HEK293T (cell line): ENCODE data around the gene CASR.

Source experiments
- CTCF ChIA-PET: fragments of 350-600 bp; formaldehyde crosslinking; extraction: SDS; loops from one replicate; lab custom pipeline; 2021; ENCODE audit warnings: antibody characterized with exemption, inconsistent platforms; lab: Yijun Ruan, JAX
- POLR2A ChIA-PET: fragments of 350-600 bp; formaldehyde crosslinking; extraction: SDS; loops from one replicate; lab custom pipeline; 2020; ENCODE audit warnings: antibody characterized with exemption, inconsistent platforms; lab: Yijun Ruan, JAX
- DNase-seq: peaks from one replicate; pipeline ENCODE4 v3.0.0; 2012; ENCODE audit warnings: mixed read lengths; ENCODE audit errors: extremely low spot score
- ARNT ChIP-seq: fragments of 450-650 bp; IDR thresholded peaks from 2 replicates; pipeline ENCODE4 v1.6.1; 2017; ENCODE audit warnings: mild to moderate bottlenecking
- BHLHE40 ChIP-seq: fragments of 450-650 bp; IDR thresholded peaks from 2 replicates; pipeline ENCODE4 v1.6.1; 2016; ENCODE audit warnings: mild to moderate bottlenecking, moderate library complexity, borderline replicate concordance
- CTBP1 ChIP-seq: fragments of 450-650 bp; IDR thresholded peaks from 2 replicates; pipeline ENCODE4 v1.6.1; 2016; ENCODE audit warnings: borderline replicate concordance
- ELF4 ChIP-seq: fragments of 450-650 bp; IDR thresholded peaks from 2 replicates; pipeline ENCODE4 v1.6.1; 2017; ENCODE audit warnings: antibody characterized with exemption
- FOXA1 ChIP-seq: fragments of 450-650 bp; IDR thresholded peaks from 2 replicates; pipeline ENCODE4 v1.6.1; 2016; ENCODE audit warnings: mild to moderate bottlenecking
- FOXK2 ChIP-seq: fragments of 450-650 bp; IDR thresholded peaks from 2 replicates; pipeline ENCODE4 v1.6.1; 2016; ENCODE audit warnings: mild to moderate bottlenecking
- FOXM1 ChIP-seq: fragments of 450-650 bp; IDR thresholded peaks from 2 replicates; pipeline ENCODE4 v1.6.1; 2017; ENCODE audit warnings: mild to moderate bottlenecking, borderline replicate concordance
- HDGF ChIP-seq: fragments of 450-650 bp; IDR thresholded peaks from 2 replicates; pipeline ENCODE4 v1.6.1; 2017; ENCODE audit warnings: antibody characterized with exemption, borderline replicate concordance
- L3MBTL2 ChIP-seq: fragments of 450-650 bp; conservative IDR thresholded peaks from 2 replicates; pipeline ENCODE4 v1.6.1; 2016; ENCODE audit warnings: mild to moderate bottlenecking
- LEF1 ChIP-seq: fragments of 450-650 bp; IDR thresholded peaks from 2 replicates; pipeline ENCODE4 v1.6.1; 2017; ENCODE audit warnings: mild to moderate bottlenecking, borderline replicate concordance
- NFRKB ChIP-seq: fragments of 450-650 bp; IDR thresholded peaks from 2 replicates; pipeline ENCODE4 v1.6.1; 2016; ENCODE audit warnings: mild to moderate bottlenecking, moderate library complexity
- SP1 ChIP-seq: fragments of 450-650 bp; IDR thresholded peaks from 2 replicates; pipeline ENCODE4 v1.6.1; 2017
- SUZ12 ChIP-seq: fragments of 450-650 bp; IDR thresholded peaks from 2 replicates; pipeline ENCODE4 v1.6.1; 2016; ENCODE audit warnings: mild to moderate bottlenecking
- TARDBP ChIP-seq: fragments of 450-650 bp; IDR thresholded peaks from 2 replicates; pipeline ENCODE4 v1.6.1; 2016
- ZNF384 ChIP-seq: fragments of 450-650 bp; IDR thresholded peaks from 2 replicates; pipeline ENCODE4 v1.6.1; 2016
- TF ChIP-seq, protein P1 (sequence below): fragments of 450-650 bp; IDR thresholded peaks from 2 replicates; pipeline ENCODE4 v1.6.1; 2016

Gene CASR

DNA sequence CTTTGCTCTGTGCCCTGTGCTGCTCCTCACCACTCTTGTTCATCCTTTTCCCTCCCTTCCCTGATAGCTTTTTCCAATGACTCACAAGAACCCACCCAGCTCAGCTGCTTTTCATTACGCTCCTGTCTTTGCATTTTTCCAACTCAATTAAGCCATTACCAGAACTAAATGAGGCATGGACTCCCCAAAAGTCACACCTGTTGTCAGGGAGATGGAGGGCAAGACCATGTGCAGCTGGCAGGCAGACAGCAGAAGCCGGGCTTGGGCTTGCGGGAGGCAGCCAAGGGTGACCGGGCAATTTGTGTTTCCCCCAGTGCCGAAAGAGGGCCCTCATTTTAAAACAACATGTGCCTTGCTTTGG, 64.3 kb downstream of the CASR start:
- CTCF ChIA-PET: no interaction called here
- TF ChIP-seq L3MBTL2 (no peak), NFRKB (no peak), CTBP1 (no peak), HDGF (no peak), FOXM1 (no peak), ZNF384 (no peak), SUZ12 (no peak), ARNT (no peak)
- no peak for DNase-seq
- POLR2A ChIA-PET: no interaction called here

DNA sequence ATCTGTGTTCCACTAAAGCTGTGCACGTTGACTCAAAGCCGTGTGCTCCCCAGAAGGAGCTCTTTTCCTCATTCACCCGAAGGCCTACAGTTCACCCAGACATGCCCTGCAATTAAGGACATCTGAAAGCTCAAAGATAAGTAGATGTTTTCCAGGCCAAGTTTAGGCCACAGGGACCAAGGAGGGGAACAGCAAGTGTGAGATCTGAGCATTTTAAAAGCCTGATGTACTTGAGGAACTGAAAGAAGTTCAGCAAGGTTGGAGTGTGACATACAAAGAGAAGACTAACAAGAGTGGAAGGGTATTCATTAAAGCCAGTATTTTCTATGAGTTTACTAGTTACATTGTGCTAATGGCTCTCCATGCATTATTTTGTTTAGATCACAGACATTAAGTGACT, 68.0 kb downstream of the CASR start:
- TF ChIP-seq L3MBTL2: no peak
- no peak for TF ChIP-seq FOXK2
- TF ChIP-seq, protein P1, sequence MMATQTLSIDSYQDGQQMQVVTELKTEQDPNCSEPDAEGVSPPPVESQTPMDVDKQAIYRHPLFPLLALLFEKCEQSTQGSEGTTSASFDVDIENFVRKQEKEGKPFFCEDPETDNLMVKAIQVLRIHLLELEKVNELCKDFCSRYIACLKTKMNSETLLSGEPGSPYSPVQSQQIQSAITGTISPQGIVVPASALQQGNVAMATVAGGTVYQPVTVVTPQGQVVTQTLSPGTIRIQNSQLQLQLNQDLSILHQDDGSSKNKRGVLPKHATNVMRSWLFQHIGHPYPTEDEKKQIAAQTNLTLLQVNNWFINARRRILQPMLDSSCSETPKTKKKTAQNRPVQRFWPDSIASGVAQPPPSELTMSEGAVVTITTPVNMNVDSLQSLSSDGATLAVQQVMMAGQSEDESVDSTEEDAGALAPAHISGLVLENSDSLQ: no peak
- no peak for TF ChIP-seq SUZ12
- TF ChIP-seq HDGF: no peak
- no peak for TF ChIP-seq ELF4
- TF ChIP-seq TARDBP: no peak
- no peak for TF ChIP-seq FOXA1
- TF ChIP-seq LEF1: no peak
- no peak for TF ChIP-seq NFRKB
- no peak for TF ChIP-seq ZNF384
- TF ChIP-seq BHLHE40: no peak
- TF ChIP-seq ARNT: no peak
- TF ChIP-seq SP1: no peak
- TF ChIP-seq FOXM1: no peak
- no peak for TF ChIP-seq CTBP1
- CTCF ChIA-PET: no interaction called here
- no peak for DNase-seq
- POLR2A ChIA-PET: no interaction called here

DNA sequence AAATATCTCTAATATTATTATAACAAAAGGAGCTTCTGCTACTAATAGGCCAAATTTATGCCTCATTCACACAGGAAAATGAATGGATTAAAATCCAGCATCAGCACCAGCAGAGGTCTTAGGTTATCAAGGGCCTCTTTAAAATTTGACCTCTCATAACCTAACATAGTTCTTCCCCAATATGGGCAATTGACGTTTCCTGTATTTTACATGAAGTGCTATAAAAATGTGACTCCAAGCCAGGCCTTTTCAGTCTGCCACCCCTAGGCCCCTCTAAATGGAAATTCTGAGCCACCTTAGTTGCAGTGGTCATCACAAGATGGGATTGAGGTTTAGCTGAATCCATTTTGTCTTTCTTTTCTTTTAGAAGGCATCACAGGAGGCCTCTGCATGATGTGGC, 70.1 kb downstream of the CASR start:
- TF ChIP-seq FOXM1 (no peak), CTBP1 (no peak), TARDBP (no peak), NFRKB (no peak), ELF4 (no peak), ARNT (no peak), FOXA1 (no peak), HDGF (no peak), FOXK2 (no peak), SUZ12 (no peak)
- CTCF ChIA-PET: no interaction called here
- no peak for DNase-seq
- POLR2A ChIA-PET: no interaction called here

DNA sequence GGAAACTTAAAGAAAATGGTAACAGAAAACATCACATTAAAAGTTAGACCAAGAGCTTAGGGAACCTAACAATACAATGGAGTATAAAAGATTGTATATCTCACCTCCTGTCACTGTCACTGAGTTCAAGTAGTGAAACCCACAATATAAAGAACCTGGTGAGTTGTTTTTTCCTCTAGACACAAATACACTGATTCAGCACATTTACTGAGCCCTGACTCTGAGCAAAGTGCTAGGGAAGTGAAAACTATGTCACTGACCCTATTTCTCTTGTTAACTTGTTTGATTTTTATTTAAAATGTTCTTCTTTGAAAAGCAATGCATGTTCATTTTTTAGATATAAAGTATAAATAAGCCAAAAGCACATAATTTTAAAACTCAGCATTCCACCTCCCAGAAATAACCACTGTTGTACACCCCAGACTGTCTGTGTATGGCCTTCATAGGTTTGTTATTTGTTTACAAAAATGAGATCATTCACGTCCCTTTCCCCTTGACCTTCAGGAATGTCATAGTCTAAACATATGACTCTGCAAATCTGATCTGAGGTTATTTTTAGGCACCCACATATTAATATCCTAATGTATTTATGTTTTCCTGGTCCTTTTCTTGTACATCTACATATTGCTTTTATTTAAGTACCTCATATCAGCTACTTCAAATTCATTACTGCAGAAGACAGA, 72.4 kb downstream of the CASR start:
- ChIA-PET CTCF (no interaction called here), POLR2A (interaction anchor here (0.7 kb wide), 1 partner anchor 128 kb away, joined by 3 read pairs; the partner anchor contains the start of gene FAM162A)
- no peak for TF ChIP-seq CTBP1
- TF ChIP-seq FOXA1: no peak
- no peak for TF ChIP-seq SUZ12
- TF ChIP-seq ELF4: no peak
- no peak for TF ChIP-seq LEF1
- no peak for TF ChIP-seq FOXK2
- TF ChIP-seq TARDBP: no peak
- no peak for TF ChIP-seq SP1
- no peak for TF ChIP-seq ZNF384
- TF ChIP-seq ARNT: no peak
- no peak for TF ChIP-seq FOXM1
- no peak for TF ChIP-seq L3MBTL2
- no peak for TF ChIP-seq BHLHE40
- no peak for TF ChIP-seq NFRKB
- DNase-seq: no peak

DNA sequence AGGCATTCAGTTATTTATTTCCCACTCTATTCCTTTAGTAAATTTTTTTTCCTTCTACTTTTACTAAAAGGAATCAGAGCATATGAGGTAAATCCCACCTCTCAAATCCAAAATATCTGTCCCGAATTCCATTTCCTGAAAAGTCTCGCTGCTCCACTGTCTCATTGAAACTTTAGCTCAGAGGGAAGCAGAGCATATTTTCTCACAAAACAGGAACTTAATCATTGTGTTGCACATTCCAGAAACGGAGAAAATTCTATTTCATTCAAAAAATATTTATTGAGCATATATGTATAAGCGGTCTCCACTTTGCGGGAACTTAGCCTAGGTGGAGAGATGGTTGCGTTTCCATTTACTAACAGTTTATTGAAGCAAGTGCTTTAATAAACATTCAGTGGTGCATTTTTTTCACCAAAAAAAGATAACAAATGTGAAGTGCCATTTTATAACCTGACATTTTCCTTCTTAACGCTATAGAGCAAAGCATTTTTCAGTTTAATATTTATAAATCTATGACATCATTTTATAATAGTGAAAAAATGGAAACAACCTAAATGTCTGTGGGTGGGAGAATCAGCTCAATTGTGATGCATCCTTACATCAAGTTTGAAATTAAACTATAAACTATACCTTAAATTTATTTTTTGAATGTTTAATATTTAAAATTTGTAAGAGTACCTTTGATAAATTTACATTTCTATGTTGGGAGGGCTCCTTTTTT, 74.3 kb downstream of the CASR start:
- DNase-seq: no peak
- TF ChIP-seq, protein P1: no peak
- CTCF ChIA-PET: interaction anchor here (0.8 to 1.2 kb wide), 2 partner anchors 156 to 260 kb away, joined by 3 to 6 read pairs; no protein-coding TSS in a partner anchor
- POLR2A ChIA-PET: no interaction called here

DNA sequence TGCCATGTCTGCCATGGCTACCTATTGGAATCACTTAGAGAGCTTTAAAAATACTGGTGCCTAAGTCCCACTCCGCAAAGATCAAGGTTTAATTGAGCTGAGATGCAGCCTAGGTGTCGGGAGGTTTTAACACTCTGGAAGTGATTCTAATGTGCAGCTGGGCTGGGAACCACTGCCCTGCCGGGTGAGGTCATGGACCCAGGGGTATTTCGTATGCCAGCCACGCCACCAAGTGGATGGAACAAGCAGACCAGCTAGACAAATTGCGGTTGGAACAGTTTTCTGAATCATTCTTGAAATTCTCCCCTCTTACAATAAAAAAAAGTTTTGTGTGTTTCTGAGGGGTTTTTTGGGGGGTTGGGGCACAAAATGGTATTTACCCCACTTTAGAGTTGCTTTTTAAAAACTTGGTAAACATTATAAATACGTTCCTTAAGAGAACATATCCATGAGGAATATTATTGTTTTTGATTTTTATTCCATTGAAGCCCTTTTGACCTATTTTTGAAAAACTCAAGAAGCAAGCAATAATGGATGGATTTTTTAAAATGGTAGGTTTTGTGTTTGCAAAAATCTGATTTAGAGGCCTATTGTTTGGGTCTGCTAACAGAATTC, 75.4 kb downstream of the CASR start:
- DNase-seq: peak; percentile 78
- TF ChIP-seq ARNT: no peak
- ChIA-PET POLR2A (interaction anchor here (0.6 to 0.8 kb wide), 2 partner anchors 20 to 238 kb away, joined by 3 to 4 read pairs; no protein-coding TSS in a partner anchor), CTCF (interaction anchor here (0.8 to 1.2 kb wide), 3 partner anchors 125 to 261 kb away, joined by 3 to 6 read pairs (median 3); partner anchors contain the start of gene FAM162A)
